ENCODE measurements around the gene CDHR5.
A peak's percentile ranks its signal among the peaks of the same experiment; 100 is the strongest.
"Not testable (repeated sequence)": the region's sequence is repeated elsewhere in the genome, so short reads cannot be mapped to it uniquely, and the experiment has no call there.

Gene CDHR5

DNA sequence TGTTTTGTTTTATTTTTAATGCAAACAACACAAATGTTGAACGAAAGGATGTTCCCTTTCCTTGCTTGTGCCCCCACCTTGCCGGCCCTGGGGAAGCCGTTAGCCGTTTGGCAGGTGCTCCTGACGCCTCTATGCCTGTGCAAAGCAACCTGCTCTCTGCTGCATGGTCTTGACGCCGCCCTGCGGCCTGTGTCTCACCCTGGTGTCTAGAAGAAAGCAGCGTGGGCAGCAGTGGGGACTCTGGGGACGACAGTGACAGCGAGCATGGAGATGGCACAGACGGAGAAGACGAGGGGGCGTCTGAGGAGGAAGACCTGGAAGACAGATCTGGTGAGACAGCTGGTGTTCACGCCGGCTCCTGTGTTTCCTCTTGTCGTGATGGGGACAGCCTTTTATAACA is 43.0 kb downstream of the CDHR5 start:
- DNase-seq = no peak

GRCh38 chr11:581342-581741 is 43.4 kb downstream of the CDHR5 start:
- no peak for DNase-seq

DNA sequence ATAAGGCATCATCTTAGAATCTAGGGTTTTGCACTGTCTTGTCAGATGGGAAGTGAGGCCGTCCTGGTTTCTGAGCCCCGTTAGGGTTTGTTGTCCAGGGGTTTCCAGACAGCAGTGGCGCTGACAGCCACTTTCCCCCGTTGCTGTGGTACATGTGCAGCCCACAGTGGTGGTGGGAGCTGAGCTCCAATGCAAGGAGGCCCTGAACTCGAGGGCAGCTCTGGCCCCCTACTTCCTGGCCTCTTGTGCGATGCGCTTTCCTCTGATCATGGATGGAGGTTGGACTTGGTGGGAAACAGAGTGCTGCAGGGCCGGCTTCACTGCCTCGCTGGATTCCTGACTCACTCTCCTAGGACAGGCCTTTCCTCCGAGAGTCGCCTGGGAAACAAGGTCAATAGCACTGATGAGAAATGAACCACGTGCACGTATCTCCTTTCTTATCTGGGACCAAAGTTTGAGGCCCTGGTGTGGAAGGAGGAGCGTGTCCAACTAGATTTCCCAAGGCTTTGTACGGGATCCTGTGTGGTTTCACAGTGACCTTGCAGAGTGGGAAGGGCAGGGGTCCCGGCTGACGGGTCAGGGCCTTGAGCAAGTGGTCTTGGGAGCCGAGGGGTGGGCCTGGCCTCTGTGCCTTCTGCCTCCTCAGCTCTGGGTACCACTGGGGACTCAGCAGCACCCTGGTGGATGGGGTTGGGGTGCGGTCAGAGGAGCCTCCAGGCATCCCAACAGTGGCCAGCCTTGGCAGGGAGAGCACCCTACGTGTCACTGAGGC is 44.7 kb downstream of the CDHR5 start:
- no peak for DNase-seq

DNA sequence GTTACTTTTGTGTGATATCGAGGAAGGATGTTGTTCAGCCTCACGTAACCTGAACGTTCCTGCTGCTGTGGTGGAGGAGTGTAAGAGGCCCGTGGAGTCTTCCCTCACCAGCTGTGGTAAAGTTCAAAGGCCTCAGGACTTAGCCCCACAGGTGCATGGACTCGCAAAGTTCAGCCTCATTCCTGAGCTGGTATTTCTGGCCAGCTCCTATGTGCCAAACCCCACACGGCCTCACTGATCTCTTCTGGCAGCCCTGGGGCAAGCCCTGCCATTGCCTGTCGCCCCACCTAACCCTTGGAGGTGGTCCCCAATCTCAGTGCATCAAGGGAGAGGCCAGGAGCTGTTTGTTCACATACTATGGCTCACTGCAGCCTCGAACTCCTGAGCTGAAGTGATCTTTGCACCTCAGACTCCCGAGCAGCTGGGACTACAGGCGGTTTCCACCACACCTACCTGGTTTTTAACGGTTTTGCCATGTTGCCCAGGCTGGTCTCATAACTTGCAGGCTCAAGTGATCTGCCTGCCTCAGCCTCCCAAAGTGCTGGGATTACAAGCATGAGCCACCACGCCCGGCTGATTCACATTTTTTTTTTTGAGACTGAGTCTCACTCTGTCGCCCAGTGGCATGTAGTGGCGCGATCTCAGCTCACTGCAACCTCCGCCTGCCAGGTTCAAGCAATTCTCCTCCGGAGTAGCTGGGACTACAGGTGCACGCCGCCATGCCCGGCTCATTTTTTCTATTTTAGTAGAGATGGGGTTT is 46.3 kb downstream of the CDHR5 start:
- no peak for DNase-seq

DNA sequence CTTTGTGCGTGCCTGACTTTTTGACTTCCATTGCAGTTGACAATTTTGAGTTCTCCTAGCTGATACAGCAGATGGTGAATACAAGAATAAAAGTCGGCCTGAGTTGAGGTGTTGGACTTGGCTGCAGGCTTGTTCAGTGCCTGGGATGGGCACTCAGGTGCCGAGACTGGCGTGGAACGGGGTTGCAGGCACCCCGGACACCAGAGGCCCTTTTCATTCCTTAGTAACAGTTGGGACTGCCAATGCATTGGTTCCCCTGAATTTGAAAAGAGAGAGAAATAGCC is 47.2 kb downstream of the CDHR5 start:
- no peak for DNase-seq

DNA sequence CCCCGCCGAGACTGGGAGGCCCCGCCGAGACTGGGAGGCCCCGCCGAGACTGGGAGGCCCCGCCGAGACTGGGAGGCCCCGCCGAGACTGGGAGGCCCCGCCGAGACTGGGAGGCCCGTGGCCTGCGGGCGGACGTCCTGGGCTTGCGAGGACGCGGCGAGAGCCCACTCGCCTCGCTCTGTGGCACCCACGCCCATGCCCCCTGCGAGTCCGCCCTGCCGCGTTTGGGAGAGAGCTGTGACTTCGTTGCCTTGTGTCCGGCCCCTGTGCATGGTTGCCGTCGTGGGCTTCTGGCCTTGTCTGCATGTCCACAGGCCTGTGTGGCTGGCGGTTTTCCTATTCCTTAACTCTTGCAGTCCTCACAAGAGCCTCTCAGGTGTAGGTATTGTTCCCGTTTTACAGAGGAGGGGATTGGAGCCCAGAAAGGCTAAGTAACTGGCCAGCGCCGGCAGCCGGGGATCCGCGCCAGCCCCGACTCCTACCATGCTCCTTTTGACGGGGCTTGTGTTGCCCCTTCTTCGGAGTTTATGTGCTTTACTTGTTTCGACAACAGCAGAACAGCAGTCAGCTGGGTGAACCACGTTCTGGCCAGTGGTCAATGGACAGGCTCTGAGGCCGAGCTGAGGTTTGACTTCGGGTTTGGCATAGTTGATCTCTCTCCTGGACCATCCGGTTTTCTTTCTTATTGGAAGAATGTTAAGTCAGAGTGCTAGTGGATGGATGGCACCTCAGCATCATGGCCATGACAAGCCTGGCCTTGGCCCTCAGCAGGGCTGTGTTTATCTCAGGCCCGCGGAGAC is 47.7 kb downstream of the CDHR5 start:
- no peak for DNase-seq

- peak; percentile 97 for DNase-seq
Observed at GRCh38 chr11:575996-576768, 48.6 kb downstream of the CDHR5 start, which contains the start of gene PHRF1. Gene PHRF1 (plus strand): TSS chr11:576470. CDS start chr11:581513, 5,043 bp downstream.

GRCh38 chr11:575313-575995 is 49.3 kb downstream of the CDHR5 start:
- DNase-seq = no peak

- no peak for DNase-seq
Observed at GRCh38 chr11:574632-575312, 50.0 kb downstream of the CDHR5 start.

DNA sequence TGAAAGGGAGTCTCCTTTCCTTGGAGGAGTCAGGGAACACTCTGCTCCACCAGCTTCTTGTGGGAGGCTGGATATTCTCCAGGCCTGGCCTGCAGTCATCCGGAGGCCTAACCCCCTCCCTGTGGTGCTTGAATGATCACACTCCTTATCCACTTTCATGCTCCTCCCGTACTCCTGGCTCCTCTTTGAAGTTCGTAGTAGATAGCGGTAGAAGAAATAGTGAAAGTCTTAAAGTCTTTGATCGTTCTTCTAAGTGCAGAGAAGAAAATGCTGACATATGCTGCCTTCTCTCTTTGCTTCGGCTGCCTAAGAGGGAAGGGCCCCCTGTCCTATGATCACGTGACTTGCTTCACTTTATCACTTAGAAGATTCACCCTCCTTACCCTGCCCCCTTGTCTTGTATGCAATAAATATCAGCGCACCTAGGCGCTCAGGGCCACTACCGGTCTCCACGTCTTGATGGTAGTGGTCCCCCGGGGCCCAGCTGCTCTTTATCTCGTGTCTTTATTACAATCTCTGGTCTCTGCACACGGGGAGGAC is 50.7 kb downstream of the CDHR5 start:
- DNase-seq = not testable (repeated sequence)

- DNase-seq = no peak
Observed at GRCh38 chr11:573146-573759, 51.5 kb downstream of the CDHR5 start.

- no peak for DNase-seq
Observed at GRCh38 chr11:571802-572185, 53.0 kb downstream of the CDHR5 start.

DNA sequence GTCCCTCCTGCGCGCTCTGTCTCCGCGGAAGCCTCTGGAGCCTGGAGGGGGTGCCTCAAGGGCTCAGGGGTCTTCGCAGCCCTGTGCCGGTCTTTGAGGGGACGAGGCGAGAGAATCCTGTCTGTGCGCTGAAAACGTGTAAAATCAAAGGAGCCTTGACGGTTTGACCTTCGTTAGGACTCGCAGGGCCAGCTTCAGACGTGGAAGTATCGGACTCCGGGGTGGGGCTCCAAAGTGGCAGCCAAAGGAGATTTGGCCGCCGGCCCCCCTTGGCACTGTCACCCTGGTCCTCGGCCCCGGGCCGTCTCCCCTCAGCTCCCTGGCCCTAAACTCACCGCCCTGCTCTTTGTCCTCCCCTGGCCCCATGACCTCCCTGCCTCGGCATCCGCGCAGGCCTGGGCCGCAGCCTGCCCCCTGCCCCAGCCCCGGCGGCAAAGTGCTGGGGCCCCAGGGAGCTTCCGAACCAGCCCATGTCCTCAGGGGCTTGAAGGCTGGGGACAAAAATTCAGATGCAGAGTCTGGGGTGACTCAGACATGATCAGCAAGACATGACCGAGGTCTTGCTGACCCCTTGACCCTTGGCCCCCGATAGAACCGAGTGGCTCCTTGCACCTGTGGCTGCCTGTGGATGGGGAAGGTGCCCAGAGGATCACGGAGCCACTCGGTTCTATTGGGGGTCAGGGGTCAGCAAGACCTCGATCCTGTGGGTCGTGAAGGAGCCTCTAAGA is 55.4 kb downstream of the CDHR5 start:
- DNase-seq = no peak

DNA sequence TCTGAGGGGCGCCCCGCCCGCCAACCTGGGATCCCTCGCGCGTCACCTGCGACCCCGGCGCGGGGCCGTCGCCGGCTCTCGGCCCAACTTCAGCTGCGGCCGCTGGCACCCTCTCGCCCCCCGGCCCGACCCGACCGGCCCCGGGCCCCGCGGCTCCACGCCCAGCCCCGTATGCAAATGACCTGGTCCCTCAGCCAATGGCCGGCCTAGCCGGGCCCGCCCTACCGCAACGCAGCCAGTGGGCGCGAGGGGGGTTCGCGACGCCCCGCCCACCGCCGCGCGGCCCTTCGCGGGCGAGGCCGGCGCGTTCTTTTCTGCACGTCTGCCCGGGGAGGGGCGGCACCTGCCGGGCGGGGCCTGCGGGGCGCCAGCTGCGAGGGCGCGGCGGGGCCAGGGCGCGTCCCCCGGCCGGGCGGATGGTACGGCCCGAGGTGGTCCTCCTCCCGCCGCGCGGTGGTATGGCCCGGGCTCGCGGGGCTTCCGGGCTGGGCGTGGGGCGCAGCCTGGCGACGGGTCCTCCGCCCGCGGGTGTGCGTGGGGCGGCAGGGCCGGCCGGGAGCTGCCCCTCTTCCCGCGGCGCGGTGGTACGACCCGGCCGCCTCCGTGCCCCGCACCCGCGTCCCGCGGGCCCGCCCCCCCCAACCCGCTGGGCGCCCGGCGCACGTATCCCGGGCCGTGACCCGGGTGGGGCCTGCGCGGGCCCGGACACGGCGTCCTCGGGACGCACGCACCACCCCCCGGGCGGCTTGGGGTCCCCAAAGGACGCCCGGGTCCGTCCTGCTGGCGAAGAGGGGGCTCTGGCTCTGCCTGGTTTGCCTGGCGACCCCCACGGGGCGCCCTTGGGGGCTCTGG is 56.2 kb downstream of the CDHR5 start:
- DNase-seq = peak; percentile 94

- no peak for DNase-seq
Observed at GRCh38 chr11:567629-568292, 57.0 kb downstream of the CDHR5 start.

DNA sequence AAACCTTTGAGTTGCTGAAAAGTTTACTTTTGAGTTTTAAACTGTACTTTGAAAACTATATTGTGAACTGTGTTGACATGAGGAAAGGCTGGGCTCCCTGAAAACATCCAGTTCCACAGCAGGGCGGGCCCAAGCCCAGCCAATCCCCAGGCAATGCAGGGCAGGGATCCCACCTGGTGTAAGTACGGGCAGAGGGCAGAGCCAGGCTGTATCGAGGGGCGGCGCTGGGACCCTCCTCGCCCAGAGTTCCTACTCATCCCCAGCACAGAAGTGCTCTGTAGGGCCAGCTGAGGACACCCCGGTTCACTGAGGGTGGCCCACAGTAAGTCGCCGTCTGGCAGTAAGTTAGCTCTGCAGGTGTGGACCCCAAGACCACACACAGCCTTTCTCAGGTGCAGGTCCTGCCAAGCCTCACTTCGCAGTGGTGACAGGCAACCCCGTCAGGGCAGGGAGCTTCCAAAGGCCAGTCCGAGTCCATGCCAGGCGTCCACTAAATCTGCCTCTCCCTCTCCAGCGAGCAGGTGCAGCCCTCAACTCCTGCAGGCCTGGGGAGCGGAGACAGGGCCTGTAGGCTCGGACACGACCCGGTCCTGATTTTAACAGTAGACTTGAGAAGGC is 57.6 kb downstream of the CDHR5 start:
- no peak for DNase-seq

Measured in activated CD8-positive, alpha-beta memory T cell treated with anti-CD3 and anti-CD28 coated beads for 24 hours (primary cell).